CD4-positive, alpha-beta T cell (primary cell): ENCODE data around the gene SF3B4. TPM values are rescaled to one million over a fixed set of nuclear protein-coding genes. Genes with fewer than 3 reads are reported as not detected.

ENCODE experiments used
- ATAC-seq: fragments of 200-7000 bp; cut with Tn5 transposase; one replicate; pipeline ENCODE4 v1.10.0; 2022; ENCODE audit warnings: mild to moderate bottlenecking; ENCODE audit not compliant: poor library complexity
- CTCF ChIA-PET: fragments of 350-600 bp; sonication (Branson Sonifier 250); formaldehyde crosslinking; loops from one replicate; lab custom pipeline; 2021; ENCODE audit warnings: antibody characterized with exemption, inconsistent platforms; lab: Charles Lee
- POLR2A ChIA-PET: fragments of 350-600 bp; sonication (Branson Sonifier 250); formaldehyde crosslinking; loops from one replicate; lab custom pipeline; 2021; ENCODE audit warnings: antibody characterized with exemption, inconsistent platforms; lab: Charles Lee
- DNase-seq, 14 experiments: peaks; one replicate each; pipeline ENCODE4 v3.0.0-alpha.2; 2013 to 2020; ENCODE audit warnings: mixed read lengths in 2 of 14
- H3K27ac ChIP-seq, 2 donors: one replicate each; pipeline versions ENCODE4 v1.5.1 to v1.7.0; 2013; ENCODE audit warnings: low read length in 2 of 2, low read depth in 1 of 2, mild to moderate bottlenecking in 1 of 2
- H3K27me3 ChIP-seq, 2 experiments: 1 replicate in 1 of 2; 2 replicates in 1 of 2; pipeline versions ENCODE4 v1.6.1 to v1.7.0; 2013; ENCODE audit warnings: low read length in 2 of 2, control low read depth in 1 of 2, mild to moderate bottlenecking in 1 of 2, moderate library complexity in 1 of 2; ENCODE audit not compliant: insufficient read depth in 2 of 2, control insufficient read depth in 1 of 2
- H3K36me3 ChIP-seq: one replicate; pipeline ENCODE4 v1.6.1; 2013; ENCODE audit warnings: low read length, control low read depth; ENCODE audit not compliant: insufficient read depth
- H3K4me1 ChIP-seq: one replicate; pipeline ENCODE4 v1.6.1; 2013; ENCODE audit warnings: low read length, control low read depth; ENCODE audit not compliant: insufficient read depth
- H3K4me3 ChIP-seq: one replicate; pipeline ENCODE4 v1.5.1; 2013; ENCODE audit warnings: mild to moderate bottlenecking, low read length, moderate library complexity
- H3K9me3 ChIP-seq, 2 experiments: 1 replicate in 1 of 2; 2 replicates in 1 of 2; pipeline versions ENCODE4 v1.6.1 to v1.7.0; 2013; ENCODE audit warnings: low read length in 2 of 2, mild to moderate bottlenecking in 2 of 2, control low read depth in 1 of 2, moderate library complexity in 1 of 2; ENCODE audit not compliant: control insufficient read depth in 1 of 2, insufficient read depth in 1 of 2
- H3K27ac Mint-ChIP-seq: one replicate; pipeline ENCODE4 v1.8.0; 2020; ENCODE audit warnings: mixed read lengths
- H3K27me3 Mint-ChIP-seq: one replicate; pipeline ENCODE4 v1.8.0; 2021; ENCODE audit warnings: mixed read lengths
- H3K36me3 Mint-ChIP-seq: one replicate; pipeline ENCODE4 v1.8.0; 2021; ENCODE audit warnings: low read depth, mixed read lengths
- H3K4me1 Mint-ChIP-seq: one replicate; pipeline ENCODE4 v1.8.0; 2021; ENCODE audit warnings: low read depth, mixed read lengths
- H3K4me3 Mint-ChIP-seq: one replicate; pipeline ENCODE4 v1.8.0; 2020; ENCODE audit warnings: mild to moderate bottlenecking, mixed read lengths
- H3K9me3 Mint-ChIP-seq: one replicate; pipeline ENCODE4 v1.8.0; 2020; ENCODE audit warnings: mixed read lengths
- CTCF ChIP-seq: fragments of 200-600 bp; IDR thresholded peaks from one replicate; pipeline ENCODE4 v1.8.0; 2022; ENCODE audit warnings: antibody characterized with exemption, mild to moderate bottlenecking
- intact Hi-C, 2 experiments: fragments of 100-400 bp; cut with DNase I in 1 of 2; cut with micrococcal nuclease in 1 of 2; formaldehyde crosslinking; loops; one replicate each; pipeline versions ENCODE4 v1.15.1 to v1.9.0; 2023 to 2025; cut with DNase I, micrococcal nuclease
- total RNA-seq, 174 experiments: library from RNA in 2 of 174; stranded (reverse) in 2 of 174; gene quantifications; one replicate each; pipeline ENCODE4 v1.2.3 and lab custom pipeline; 2021 to 2026

SF3B4 gene
- total RNA-seq, 2 experiments from 2014 or later, result 38.0 to 38.6 TPM

GRCh38 chr1:149885339-149886120, 42.1 kb downstream of the SF3B4 start:
- intact Hi-C loops, result no loop called here
- Histone ChIP-seq H3K27me3 (no peaks in the 10 kb centered on the region), H3K4me1 (peaks cover 31% of the 10 kb centered on the region), H3K9me3 (peaks cover 0 to 3% of the 10 kb centered on the region in 2 experiments), H3K36me3 (no peaks in the 10 kb centered on the region), H3K27ac (peak overlapping the region; percentile 72 to 77), H3K4me3 (peak overlapping the region; percentile 87)
- CTCF ChIA-PET, result interaction anchor here (1.8 kb wide), 1 partner anchor 41 kb away, joined by 5 read pairs; no protein-coding TSS in a partner anchor
- no peak overlapping the region for H3K27ac Mint-ChIP-seq
- ATAC-seq (peak; percentile 9), DNase-seq (peak; percentile 35 to 83 (median 59))
- no peak overlapping the region for H3K4me3 Mint-ChIP-seq
- POLR2A ChIA-PET, result interaction anchor here (0.6 to 6.7 kb wide), 30 partner anchors 8 to 1588 kb away, joined by 3 to 259 read pairs (median 18); partner anchors contain the start of genes ANP32E, BOLA1, CIART and FALEC
- H3K4me1 Mint-ChIP-seq, result peaks cover 16% of the 10 kb centered on the region
- peak; percentile 8 for TF ChIP-seq CTCF
- H3K36me3 Mint-ChIP-seq, result no peaks in the 10 kb centered on the region
- H3K27me3 Mint-ChIP-seq, result no peaks in the 10 kb centered on the region
- H3K9me3 Mint-ChIP-seq, result no peaks in the 10 kb centered on the region

GRCh38 chr1:149884433-149885338, 42.9 kb downstream of the SF3B4 start:
- peaks cover 22% of the 10 kb centered on the region for H3K4me1 Mint-ChIP-seq
- Histone ChIP-seq H3K27ac (peak overlapping the region; percentile 72 to 77), H3K27me3 (no peaks in the 10 kb centered on the region), H3K4me3 (peak overlapping the region; percentile 87), H3K4me1 (peaks cover 37% of the 10 kb centered on the region), H3K36me3 (no peaks in the 10 kb centered on the region), H3K9me3 (peaks cover 0 to 3% of the 10 kb centered on the region in 2 experiments)
- H3K4me3 Mint-ChIP-seq, result no peak overlapping the region
- H3K27ac Mint-ChIP-seq, result no peak overlapping the region
- ChIA-PET POLR2A (interaction anchor here (0.7 to 6.7 kb wide), 8 partner anchors 14 to 350 kb away, joined by 3 to 259 read pairs (median 86); partner anchors contain the start of genes ANP32E, BOLA1, SF3B4 and SV2A), CTCF (no interaction called here)
- no peaks in the 10 kb centered on the region for H3K27me3 Mint-ChIP-seq
- no peak for ATAC-seq
- H3K9me3 Mint-ChIP-seq, result no peaks in the 10 kb centered on the region
- DNase-seq, result peak in 3 of 14 experiments; percentile 45 to 57 (median 54)
- no peaks in the 10 kb centered on the region for H3K36me3 Mint-ChIP-seq
- no peak for TF ChIP-seq CTCF
- intact Hi-C loops, result no loop called here

- H3K4me3 Mint-ChIP-seq, result no peak overlapping the region
- H3K4me1 ChIP-seq, result peaks cover 42% of the 10 kb centered on the region
- no peak for DNase-seq
- no peaks in the 10 kb centered on the region for H3K27me3 ChIP-seq
- CTCF ChIA-PET, result no interaction called here
- H3K27me3 Mint-ChIP-seq, result no peaks in the 10 kb centered on the region
- intact Hi-C loops, result no loop called here
- peaks cover 32% of the 10 kb centered on the region for H3K4me1 Mint-ChIP-seq
- TF ChIP-seq CTCF, result no peak
- no peaks in the 10 kb centered on the region for H3K9me3 Mint-ChIP-seq
- POLR2A ChIA-PET, result interaction anchor here (5.3 to 6.7 kb wide), 3 partner anchors 34 to 45 kb away, joined by 139 to 259 read pairs (median 185); partner anchors contain the start of gene SF3B4
- no peak overlapping the region for H3K27ac Mint-ChIP-seq
- H3K9me3 ChIP-seq, result peaks cover 0 to 3% of the 10 kb centered on the region in 2 experiments
- no peaks in the 10 kb centered on the region for H3K36me3 Mint-ChIP-seq
- ATAC-seq, result no peak
- H3K27ac ChIP-seq, result no peak overlapping the region
- H3K36me3 ChIP-seq, result no peaks in the 10 kb centered on the region
- H3K4me3 ChIP-seq, result no peak overlapping the region
Observed at GRCh38 chr1:149883598-149884247, 43.9 kb downstream of the SF3B4 start.
